ENCODE results near the gene PRRT4. TPM values are rescaled to one million over a fixed set of nuclear protein-coding genes. Genes with fewer than 3 reads are reported as not detected.

PRRT4 gene
- total and polyA plus RNA-seq, 9 of the 15 experiments (the other 6 are each of a cell fraction or from before 2014, with no cell fraction given), result not detected

DNA sequence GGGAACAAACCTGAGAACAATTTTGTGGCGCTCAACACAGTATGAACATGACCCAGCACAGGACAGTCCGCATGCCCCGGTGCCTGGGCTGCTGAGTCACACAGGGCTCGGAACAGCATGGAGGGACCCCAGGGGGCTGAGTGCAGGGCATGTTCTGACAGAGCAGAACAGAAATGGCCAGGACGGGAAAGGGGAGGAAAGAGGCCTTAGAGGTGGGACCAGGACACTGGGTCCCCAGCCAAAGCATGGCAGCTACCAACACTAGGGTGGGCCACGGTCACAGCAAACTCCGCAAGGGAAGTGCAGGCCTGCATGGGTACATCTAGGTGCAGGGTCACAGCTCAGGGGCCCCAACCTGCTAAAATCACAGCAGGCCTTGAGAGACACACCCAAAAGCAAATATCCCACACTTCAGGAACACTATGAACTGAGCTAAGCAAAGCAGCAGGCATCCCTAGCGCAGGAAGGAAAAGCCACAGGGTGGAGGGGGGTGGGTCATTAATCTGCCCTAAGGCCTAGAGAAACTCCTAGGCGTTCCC, 42.7 kb upstream of the PRRT4 start:
- DNase-seq (ENCODE audit: extremely low read depth in 1 of 4, low spot score in 3 of 4), result peak in 2 of 4 experiments; percentile 27 to 43
- Histone ChIP-seq H3K36me3 (ENCODE audit: control insufficient read depth, insufficient read depth, low read length) (peaks cover 47% of the 10 kb centered on the region; the same call in 2 of the 3 replicates), H3K27me3 (ENCODE audit: control insufficient read depth in 2 of 2, insufficient read depth in 2 of 2, low read length in 2 of 2) (no peaks in the 10 kb centered on the region), H3K79me2 (ENCODE audit: control insufficient read depth, insufficient read depth, low read length) (peaks cover 27% of the 10 kb centered on the region), H3K4me1 (replicated peaks in 1 of 2; ENCODE audit: control insufficient read depth in 2 of 2, insufficient read depth in 2 of 2, low read length in 2 of 2) (peaks cover 48 to 52% of the 10 kb centered on the region in 2 experiments), H3K27ac (ENCODE audit: extremely low read depth, low read depth, low read length) (no peak overlapping the region), H3K9me3 (replicated peaks; ENCODE audit: control insufficient read depth, insufficient read depth, low read depth, low read length) (no peaks in the 10 kb centered on the region), H3K9me1 (ENCODE audit: control insufficient read depth, insufficient read depth, low read length) (no peaks in the 10 kb centered on the region), H3K4me2 (ENCODE audit: insufficient read depth, low read length) (peak overlapping the region; percentile 92), H3K4me3 (peak overlapping the region; percentile 68; the same call in 1 of the 2 replicates), H4K20me1 (replicated peaks; ENCODE audit: control insufficient read depth, insufficient read depth, low read length) (no peaks in the 10 kb centered on the region; the same call in 1 of the 2 replicates), H3K9ac (ENCODE audit: insufficient read depth in 1 of 2, low read depth in 2 of 2, low read length in 2 of 2) (peak overlapping the region; percentile 89 to 99), H2AFZ (ENCODE audit: low read depth, low read length) (no peak overlapping the region)
- ChIA-PET CTCF (ENCODE audit: low intra/inter-chr PET ratio) (no interaction called here), POLR2A (interaction anchor here (0.5 to 1.2 kb wide), 7 partner anchors 12 to 478 kb away, joined by 3 to 6 read pairs (median 3); no protein-coding TSS in a partner anchor)
- FAIRE-seq, result peak; percentile 54
- no TSS peak for BruUV-seq (replicated peaks)
- ATAC-seq, result no peak; the same call in 2 of the 3 replicates
- WGBS (ENCODE audit: insufficient coverage, low coverage, missing lambda C conversion rate), result 50% methylated on average over 9 of the region's 9 CpGs
- in situ Hi-C loops (cut with MboI), result no loop called here
- intact Hi-C loops (cut with micrococcal nuclease), result no loop called here
- TF ChIP-seq, protein P1, sequence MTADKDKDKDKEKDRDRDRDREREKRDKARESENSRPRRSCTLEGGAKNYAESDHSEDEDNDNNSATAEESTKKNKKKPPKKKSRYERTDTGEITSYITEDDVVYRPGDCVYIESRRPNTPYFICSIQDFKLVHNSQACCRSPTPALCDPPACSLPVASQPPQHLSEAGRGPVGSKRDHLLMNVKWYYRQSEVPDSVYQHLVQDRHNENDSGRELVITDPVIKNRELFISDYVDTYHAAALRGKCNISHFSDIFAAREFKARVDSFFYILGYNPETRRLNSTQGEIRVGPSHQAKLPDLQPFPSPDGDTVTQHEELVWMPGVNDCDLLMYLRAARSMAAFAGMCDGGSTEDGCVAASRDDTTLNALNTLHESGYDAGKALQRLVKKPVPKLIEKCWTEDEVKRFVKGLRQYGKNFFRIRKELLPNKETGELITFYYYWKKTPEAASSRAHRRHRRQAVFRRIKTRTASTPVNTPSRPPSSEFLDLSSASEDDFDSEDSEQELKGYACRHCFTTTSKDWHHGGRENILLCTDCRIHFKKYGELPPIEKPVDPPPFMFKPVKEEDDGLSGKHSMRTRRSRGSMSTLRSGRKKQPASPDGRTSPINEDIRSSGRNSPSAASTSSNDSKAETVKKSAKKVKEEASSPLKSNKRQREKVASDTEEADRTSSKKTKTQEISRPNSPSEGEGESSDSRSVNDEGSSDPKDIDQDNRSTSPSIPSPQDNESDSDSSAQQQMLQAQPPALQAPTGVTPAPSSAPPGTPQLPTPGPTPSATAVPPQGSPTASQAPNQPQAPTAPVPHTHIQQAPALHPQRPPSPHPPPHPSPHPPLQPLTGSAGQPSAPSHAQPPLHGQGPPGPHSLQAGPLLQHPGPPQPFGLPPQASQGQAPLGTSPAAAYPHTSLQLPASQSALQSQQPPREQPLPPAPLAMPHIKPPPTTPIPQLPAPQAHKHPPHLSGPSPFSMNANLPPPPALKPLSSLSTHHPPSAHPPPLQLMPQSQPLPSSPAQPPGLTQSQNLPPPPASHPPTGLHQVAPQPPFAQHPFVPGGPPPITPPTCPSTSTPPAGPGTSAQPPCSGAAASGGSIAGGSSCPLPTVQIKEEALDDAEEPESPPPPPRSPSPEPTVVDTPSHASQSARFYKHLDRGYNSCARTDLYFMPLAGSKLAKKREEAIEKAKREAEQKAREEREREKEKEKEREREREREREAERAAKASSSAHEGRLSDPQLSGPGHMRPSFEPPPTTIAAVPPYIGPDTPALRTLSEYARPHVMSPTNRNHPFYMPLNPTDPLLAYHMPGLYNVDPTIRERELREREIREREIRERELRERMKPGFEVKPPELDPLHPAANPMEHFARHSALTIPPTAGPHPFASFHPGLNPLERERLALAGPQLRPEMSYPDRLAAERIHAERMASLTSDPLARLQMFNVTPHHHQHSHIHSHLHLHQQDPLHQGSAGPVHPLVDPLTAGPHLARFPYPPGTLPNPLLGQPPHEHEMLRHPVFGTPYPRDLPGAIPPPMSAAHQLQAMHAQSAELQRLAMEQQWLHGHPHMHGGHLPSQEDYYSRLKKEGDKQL (CRISPR knock-in tag; IDR thresholded peaks at IDR 0.05; ENCODE audit: borderline replicate concordance), result peak; percentile 67; the same call in 1 of the 2 replicates
- 0 out of 4 replicates have a peak, but pooled peaks of 1 of the 2 experiments have one; percentile 39 for TF ChIP-seq KDM1A (IDR thresholded peaks at IDR 0.05)
- no peak for TF ChIP-seq BMI1 (IDR thresholded peaks at IDR 0.05; ENCODE audit: low read length)
- TF ChIP-seq, protein P2, sequence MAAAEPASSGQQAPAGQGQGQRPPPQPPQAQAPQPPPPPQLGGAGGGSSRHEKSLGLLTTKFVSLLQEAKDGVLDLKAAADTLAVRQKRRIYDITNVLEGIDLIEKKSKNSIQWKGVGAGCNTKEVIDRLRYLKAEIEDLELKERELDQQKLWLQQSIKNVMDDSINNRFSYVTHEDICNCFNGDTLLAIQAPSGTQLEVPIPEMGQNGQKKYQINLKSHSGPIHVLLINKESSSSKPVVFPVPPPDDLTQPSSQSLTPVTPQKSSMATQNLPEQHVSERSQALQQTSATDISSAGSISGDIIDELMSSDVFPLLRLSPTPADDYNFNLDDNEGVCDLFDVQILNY (CRISPR knock-in tag; IDR thresholded peaks at IDR 0.05), result no peak
- no peak for TF ChIP-seq TGIF2 (CRISPR knock-in tag; IDR thresholded peaks at IDR 0.05)
- no peak for TF ChIP-seq NFXL1 (CRISPR knock-in tag; IDR thresholded peaks at IDR 0.05)
- no peak for TF ChIP-seq SMC3 (conservative IDR thresholded peaks at IDR 0.05; ENCODE audit: insufficient read depth, low read depth, low read length)
- TF ChIP-seq RNF2 (IDR thresholded peaks at IDR 0.05), result no peak
- no peak for TF ChIP-seq GTF2F1 (IDR thresholded peaks at IDR 0.05; ENCODE audit: low read depth, low read length)
- TF ChIP-seq LCOR (CRISPR knock-in tag; IDR thresholded peaks at IDR 0.05), result no peak
- TF ChIP-seq, protein P3, sequence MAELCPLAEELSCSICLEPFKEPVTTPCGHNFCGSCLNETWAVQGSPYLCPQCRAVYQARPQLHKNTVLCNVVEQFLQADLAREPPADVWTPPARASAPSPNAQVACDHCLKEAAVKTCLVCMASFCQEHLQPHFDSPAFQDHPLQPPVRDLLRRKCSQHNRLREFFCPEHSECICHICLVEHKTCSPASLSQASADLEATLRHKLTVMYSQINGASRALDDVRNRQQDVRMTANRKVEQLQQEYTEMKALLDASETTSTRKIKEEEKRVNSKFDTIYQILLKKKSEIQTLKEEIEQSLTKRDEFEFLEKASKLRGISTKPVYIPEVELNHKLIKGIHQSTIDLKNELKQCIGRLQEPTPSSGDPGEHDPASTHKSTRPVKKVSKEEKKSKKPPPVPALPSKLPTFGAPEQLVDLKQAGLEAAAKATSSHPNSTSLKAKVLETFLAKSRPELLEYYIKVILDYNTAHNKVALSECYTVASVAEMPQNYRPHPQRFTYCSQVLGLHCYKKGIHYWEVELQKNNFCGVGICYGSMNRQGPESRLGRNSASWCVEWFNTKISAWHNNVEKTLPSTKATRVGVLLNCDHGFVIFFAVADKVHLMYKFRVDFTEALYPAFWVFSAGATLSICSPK (IDR thresholded peaks at IDR 0.05; ENCODE audit: borderline replicate concordance), result no peak
- no peak for TF ChIP-seq TEAD2 (tag; IDR thresholded peaks at IDR 0.05)
- TF ChIP-seq RCOR1 (IDR thresholded peaks at IDR 0.05; ENCODE audit: borderline replicate concordance in 1 of 2, low read depth in 2 of 2, low read length in 2 of 2), result no peak; a peak in 1 of 4 replicates

Data from K562 (cell line).